WTC11 (cell line): ENCODE data around the gene RPS13. TPM values are rescaled to one million over a fixed set of nuclear protein-coding genes. Genes with fewer than 3 reads are reported as not detected.

Source experiments
- AR ChIP-seq: fragments of 250-450 bp; sonication (Bioruptor Pico); IDR thresholded peaks from 2 replicates; pipeline ENCODE4 v1.9.0; 2021; ENCODE audit warnings: mild to moderate bottlenecking
- ATF1 ChIP-seq: sonication (generic); formaldehyde crosslinking; IDR thresholded peaks from 2 replicates; pipeline ENCODE4 v1.8.1; 2023; ENCODE audit warnings: mild to moderate bottlenecking, moderate library complexity, missing genetic modification reagents
- ATF2 ChIP-seq: sonication (generic); formaldehyde crosslinking; IDR thresholded peaks from 2 replicates; pipeline ENCODE4 v1.8.1; 2022; ENCODE audit warnings: low read depth, missing genetic modification reagents, borderline replicate concordance
- CREB1 ChIP-seq: sonication (generic); formaldehyde crosslinking; IDR thresholded peaks from 2 replicates; pipeline ENCODE4 v1.8.0; 2023; ENCODE audit warnings: mild to moderate bottlenecking, missing genetic modification reagents
- E2F4 ChIP-seq: sonication (generic); formaldehyde crosslinking; IDR thresholded peaks from 2 replicates; pipeline ENCODE4 v1.8.1; 2022; ENCODE audit warnings: low read depth, mild to moderate bottlenecking, moderate library complexity, missing genetic modification reagents, borderline replicate concordance
- EMX1 ChIP-seq: fragments of 250-450 bp; sonication (Bioruptor Pico); IDR thresholded peaks from 2 replicates; pipeline ENCODE4 v1.8.0; 2021; ENCODE audit warnings: mild to moderate bottlenecking
- FOXJ3 ChIP-seq: sonication (generic); formaldehyde crosslinking; IDR thresholded peaks from 2 replicates; pipeline ENCODE4 v1.9.0; 2021; ENCODE audit warnings: missing genetic modification reagents, mild to moderate bottlenecking, borderline replicate concordance
- FOXK1 ChIP-seq: sonication (generic); formaldehyde crosslinking; IDR thresholded peaks from 2 replicates; pipeline ENCODE4 v1.8.0; 2022; ENCODE audit warnings: mild to moderate bottlenecking, moderate library complexity, missing genetic modification reagents
- GABPB1 ChIP-seq: sonication (generic); formaldehyde crosslinking; IDR thresholded peaks from 2 replicates; pipeline ENCODE4 v1.8.1; 2023; ENCODE audit warnings: mild to moderate bottlenecking, missing genetic modification reagents
- GRHL2 ChIP-seq: fragments of 250-450 bp; sonication (Bioruptor Pico); IDR thresholded peaks from 2 replicates; pipeline ENCODE4 v1.8.0; 2022; ENCODE audit warnings: mild to moderate bottlenecking, moderate library complexity; ENCODE audit not compliant: insufficient replicate concordance, severe bottlenecking
- HMGA2 ChIP-seq: fragments of 250-450 bp; sonication (Bioruptor Pico); IDR thresholded peaks from 2 replicates; pipeline ENCODE4 v1.4.0; 2021; ENCODE audit warnings: mild to moderate bottlenecking, moderate library complexity
- JUN ChIP-seq: sonication (generic); formaldehyde crosslinking; IDR thresholded peaks from 2 replicates; pipeline ENCODE4 v1.8.0; 2023; ENCODE audit warnings: mild to moderate bottlenecking, missing genetic modification reagents
- NFE2L1 ChIP-seq: sonication (generic); formaldehyde crosslinking; IDR thresholded peaks from 2 replicates; pipeline ENCODE4 v1.8.1; 2023; ENCODE audit warnings: missing genetic modification reagents
- NFYB ChIP-seq: sonication (generic); formaldehyde crosslinking; conservative IDR thresholded peaks from 2 replicates; pipeline ENCODE4 v1.8.0; 2022; ENCODE audit warnings: low read depth, missing genetic modification reagents
- NR2C2 ChIP-seq: sonication (generic); formaldehyde crosslinking; IDR thresholded peaks from 2 replicates; pipeline ENCODE4 v1.8.0; 2022; ENCODE audit warnings: mild to moderate bottlenecking, missing genetic modification reagents
- OVOL2 ChIP-seq: fragments of 250-450 bp; sonication (Bioruptor Pico); IDR thresholded peaks from 2 replicates; pipeline ENCODE4 v1.9.0; 2021; ENCODE audit warnings: mild to moderate bottlenecking, borderline replicate concordance
- PRRX2 ChIP-seq: fragments of 250-450 bp; sonication (Bioruptor Pico); IDR thresholded peaks from 2 replicates; pipeline ENCODE4 v1.8.0; 2021; ENCODE audit warnings: mild to moderate bottlenecking
- USF1 ChIP-seq: sonication (generic); formaldehyde crosslinking; IDR thresholded peaks from 2 replicates; pipeline ENCODE4 v1.8.0; 2022; ENCODE audit warnings: mild to moderate bottlenecking, missing genetic modification reagents
- ZBTB21 ChIP-seq: sonication (generic); formaldehyde crosslinking; IDR thresholded peaks from 2 replicates; pipeline ENCODE4 v1.8.1; 2023; ENCODE audit warnings: mild to moderate bottlenecking, missing genetic modification reagents, borderline replicate concordance
- ZNF232 ChIP-seq: sonication (generic); formaldehyde crosslinking; IDR thresholded peaks from 2 replicates; pipeline ENCODE4 v1.8.0; 2022; ENCODE audit warnings: mild to moderate bottlenecking, missing genetic modification reagents
- ZNF396 ChIP-seq: fragments of 250-450 bp; sonication (Bioruptor Pico); IDR thresholded peaks from 2 replicates; pipeline ENCODE4 v1.8.0; 2021; ENCODE audit warnings: mild to moderate bottlenecking, moderate library complexity, borderline replicate concordance
- ZNF532 ChIP-seq: fragments of 250-450 bp; sonication (Bioruptor Pico); IDR thresholded peaks from 2 replicates; pipeline ENCODE4 v1.9.0; 2021; ENCODE audit warnings: mild to moderate bottlenecking, borderline replicate concordance
- total RNA-seq: library from RNA; stranded (reverse); gene quantifications from 3 replicates; pipeline ENCODE4 v1.2.3, GENCODE V29; 2021
- TF ChIP-seq, protein P1 (sequence below): sonication (generic); formaldehyde crosslinking; IDR thresholded peaks from 2 replicates; pipeline ENCODE4 v1.8.1; 2022; ENCODE audit warnings: mild to moderate bottlenecking, moderate library complexity, missing genetic modification reagents
- TF ChIP-seq, protein P2 (sequence below): sonication (generic); formaldehyde crosslinking; IDR thresholded peaks from 2 replicates; pipeline ENCODE4 v1.8.1; 2023; ENCODE audit warnings: mild to moderate bottlenecking, missing genetic modification reagents, moderate library complexity

The RPS13 gene
- total RNA-seq, 1 experiment from 2014 or later = 1,200 TPM

DNA sequence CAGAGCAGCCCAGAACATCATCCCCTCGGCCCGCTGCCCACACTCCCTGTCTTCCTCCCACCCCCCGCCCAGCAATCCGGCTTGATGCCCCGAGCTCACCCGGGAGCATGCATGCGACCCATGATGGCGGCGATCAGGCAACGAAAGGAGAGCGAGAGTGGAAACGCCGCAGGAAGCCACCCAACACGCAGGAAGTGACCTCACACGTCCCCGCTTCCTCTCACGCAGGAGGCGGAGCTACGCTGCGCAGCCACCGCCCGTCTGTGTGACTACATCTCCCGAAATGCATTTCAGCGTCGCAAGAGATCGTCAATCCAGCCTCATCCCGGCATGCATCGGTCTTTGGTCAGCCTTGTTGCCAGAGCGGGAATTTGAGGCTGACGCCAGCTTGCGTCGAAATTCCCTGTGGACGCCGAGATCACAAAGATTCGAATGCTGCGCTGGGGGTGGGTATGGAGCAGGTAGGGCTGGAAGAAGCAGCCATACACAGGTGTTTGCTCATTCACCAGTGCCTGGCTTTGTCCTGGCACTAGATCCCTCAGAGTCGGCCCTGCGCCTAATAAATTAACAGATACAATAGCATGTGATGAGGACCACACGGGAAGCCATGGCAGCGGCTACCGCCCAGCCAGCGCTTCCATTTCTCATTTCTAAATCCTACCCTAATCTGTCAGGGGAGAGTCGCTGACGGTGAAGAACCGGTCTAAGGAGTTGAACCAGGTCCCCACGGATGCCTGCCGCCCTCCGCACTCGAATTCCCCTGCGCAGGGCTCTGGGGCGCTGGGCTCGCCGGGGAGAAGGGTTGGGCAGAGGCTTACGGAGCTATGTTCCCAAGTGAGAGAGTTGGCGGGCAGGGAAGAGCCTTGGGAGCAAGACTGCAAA is at the start of gene RPS13 (continued):
- TF ChIP-seq GRHL2 (CRISPR knock-in tag) (no peak), ATF2 (CRISPR knock-in tag) (no peak), PRRX2 (no peak), JUN (peak; percentile 63; the same call in 1 of the 2 replicates), FOXK1 (CRISPR knock-in tag) (peak; percentile 98), ATF1 (CRISPR knock-in tag) (peak; percentile 47; the same call in 1 of the 2 replicates), E2F4 (peak; percentile 94), FOXJ3 (CRISPR knock-in tag) (no peak; the same call in 1 of the 2 replicates), ZNF232 (CRISPR knock-in tag) (peak; percentile 75; the same call in 1 of the 2 replicates), CREB1 (CRISPR knock-in tag) (no peak), ZNF532 (CRISPR knock-in tag) (0 out of 2 replicates have a peak, but pooled peaks have one; percentile 59), AR (peak; percentile 61; the same call in 1 of the 2 replicates), USF1 (0 out of 2 replicates have a peak, but pooled peaks have one; percentile 38), NFE2L1 (peak; percentile 91; the same call in 1 of the 2 replicates), NR2C2 (CRISPR knock-in tag) (no peak), NFYB (no peak), OVOL2 (CRISPR knock-in tag) (no peak), HMGA2 (CRISPR knock-in tag) (no peak), ZNF396 (no peak), ZBTB21 (peak; percentile 93), GABPB1 (CRISPR knock-in tag) (peak; percentile 92), EMX1 (CRISPR knock-in tag) (no peak)
- TF ChIP-seq, protein P1, sequence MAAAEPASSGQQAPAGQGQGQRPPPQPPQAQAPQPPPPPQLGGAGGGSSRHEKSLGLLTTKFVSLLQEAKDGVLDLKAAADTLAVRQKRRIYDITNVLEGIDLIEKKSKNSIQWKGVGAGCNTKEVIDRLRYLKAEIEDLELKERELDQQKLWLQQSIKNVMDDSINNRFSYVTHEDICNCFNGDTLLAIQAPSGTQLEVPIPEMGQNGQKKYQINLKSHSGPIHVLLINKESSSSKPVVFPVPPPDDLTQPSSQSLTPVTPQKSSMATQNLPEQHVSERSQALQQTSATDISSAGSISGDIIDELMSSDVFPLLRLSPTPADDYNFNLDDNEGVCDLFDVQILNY = peak; percentile 97
- TF ChIP-seq, protein P2, sequence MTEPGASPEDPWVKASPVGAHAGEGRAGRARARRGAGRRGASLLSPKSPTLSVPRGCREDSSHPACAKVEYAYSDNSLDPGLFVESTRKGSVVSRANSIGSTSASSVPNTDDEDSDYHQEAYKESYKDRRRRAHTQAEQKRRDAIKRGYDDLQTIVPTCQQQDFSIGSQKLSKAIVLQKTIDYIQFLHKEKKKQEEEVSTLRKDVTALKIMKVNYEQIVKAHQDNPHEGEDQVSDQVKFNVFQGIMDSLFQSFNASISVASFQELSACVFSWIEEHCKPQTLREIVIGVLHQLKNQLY (CRISPR knock-in tag) = no peak
